ENCODE measurements around the gene TDRD9. TPM values are rescaled to one million over a fixed set of nuclear protein-coding genes. Genes with fewer than 3 reads are reported as not detected.

Gene TDRD9
- total RNA-seq (2022; extraction: Qiagen RNA extraction) = 0.18 to 0.57 TPM (median 0.49 TPM) in 5 replicates

GRCh38 chr14:103928011-103928890, at the start of gene TDRD9:
Gene TDRD9 (plus strand): TSS chr14:103928456. CDS start chr14:103928510, 54 bp downstream.

GRCh38 chr14:103941973-103942736, 13.9 kb downstream of the TDRD9 start, which contains the start of gene RD3L:
Gene RD3L (minus strand): TSS chr14:103942529. CDS start chr14:103941695, 834 bp downstream.

GRCh38 chr14:104085032-104085888, 157.0 kb downstream of the TDRD9 start, which contains the start of gene ASPG:
Gene ASPG (plus strand): TSS chr14:104085700. CDS start chr14:104085771, 71 bp downstream.

Other genes with a start within 250 kb of the TDRD9 start
- gene XRCC3, start 213.0 kb upstream of the TDRD9 start, total RNA-seq (2022; extraction: Qiagen RNA extraction) = 25.5 to 30.3 TPM (median 27.4 TPM) in 5 replicates
- gene ZFYVE21, start 212.6 kb upstream of the TDRD9 start, total RNA-seq (2022; extraction: Qiagen RNA extraction) = 35.7 to 46.0 TPM (median 43.5 TPM) in 5 replicates
- 4.5 to 5.8 TPM (median 5.6 TPM) in 5 replicates for gene PPP1R13B, start 80.9 kb upstream of the TDRD9 start, total RNA-seq (2022; extraction: Qiagen RNA extraction)
- not detected in 5 replicates for gene RD3L, start 14.1 kb downstream of the TDRD9 start, total RNA-seq (2022; extraction: Qiagen RNA extraction)
- gene ASPG, start 157.2 kb downstream of the TDRD9 start, total RNA-seq (2022; extraction: Qiagen RNA extraction) = 0.03 to 0.15 TPM (median 0.08 TPM) in 4 of 5 replicates, not detected in the other
- 2.5 to 4.7 TPM (median 3.8 TPM) in 5 replicates for gene KIF26A, start 210.1 kb downstream of the TDRD9 start, total RNA-seq (2022; extraction: Qiagen RNA extraction)

Measured in A549 treated with AZD2906 at 1 μM for 4 hours (cell line).